OCI-LY7 (cell line): Measurements from ENCODE around the gene MMP21. TPM values are rescaled to one million over a fixed set of nuclear protein-coding genes. Genes with fewer than 3 reads are reported as not detected.

Experiments
- BruUV-seq: library from RNA; stranded (reverse); fragments of 400-500 nt; replicated peaks from 2 replicates; lab custom pipeline; 2021; lab: Mats Ljungman, UMichigan
- CTCF ChIA-PET: fragments of 300-600 bp; sonication (Branson Sonifier 250); formaldehyde crosslinking; loops from one replicate; lab custom pipeline; 2022; ENCODE audit warnings: antibody characterized with exemption; ENCODE audit not compliant: unreplicated experiment; lab: Charles Lee
- POLR2A ChIA-PET: fragments of 300-600 bp; sonication (Branson Sonifier 250); formaldehyde crosslinking; loops from one replicate; lab custom pipeline; 2022; ENCODE audit warnings: antibody characterized with exemption; lab: Charles Lee
- DNase-seq: peaks from one replicate; pipeline ENCODE4 v3.0.0-alpha.2; 2015; ENCODE audit warnings: low spot score
- H2AFZ ChIP-seq: fragments of 200-600 bp; sonication (generic), shearing (Covaris generic); 2 replicates; pipeline ENCODE4 v1.6.1; 2014; ENCODE audit warnings: mild to moderate bottlenecking, antibody characterized with exemption, low read length, moderate library complexity
- H3K27ac ChIP-seq: fragments of 200-600 bp; sonication (generic); 2 replicates; pipeline ENCODE4 v1.5.1; 2014; ENCODE audit warnings: mixed run types, low read depth, mild to moderate bottlenecking, moderate library complexity, low read length, inconsistent platforms; ENCODE audit not compliant: poor library complexity, severe bottlenecking
- H3K36me3 ChIP-seq: fragments of 200-600 bp; sonication (generic); 2 replicates; pipeline ENCODE4 v1.6.1; 2014; ENCODE audit warnings: mild to moderate bottlenecking, antibody characterized with exemption, low read length, moderate library complexity, mixed read lengths; ENCODE audit not compliant: insufficient read depth
- H3K4me1 ChIP-seq: fragments of 200-600 bp; sonication (generic); 2 replicates; pipeline ENCODE4 v1.5.1; 2014; ENCODE audit warnings: mild to moderate bottlenecking, low read length; ENCODE audit not compliant: insufficient read depth, poor library complexity, severe bottlenecking
- H3K4me2 ChIP-seq: fragments of 200-600 bp; sonication (generic); 2 replicates; pipeline ENCODE4 v1.6.1; 2014; ENCODE audit warnings: mild to moderate bottlenecking, low read length
- H3K4me3 ChIP-seq: fragments of 200-600 bp; sonication (generic); 2 replicates; pipeline ENCODE4 v1.5.1; 2014; ENCODE audit warnings: mild to moderate bottlenecking, low read depth, low read length; ENCODE audit not compliant: poor library complexity, severe bottlenecking
- H3K79me2 ChIP-seq: fragments of 200-600 bp; sonication (generic); 2 replicates; pipeline ENCODE4 v1.6.1; 2016; ENCODE audit warnings: low read depth, mild to moderate bottlenecking, low read length, moderate library complexity, mixed read lengths; ENCODE audit not compliant: insufficient read depth
- H3K9me2 ChIP-seq: fragments of 200-600 bp; sonication (generic); 2 replicates; pipeline ENCODE4 v1.6.1; 2016; ENCODE audit warnings: mild to moderate bottlenecking, low read length, mixed read lengths; ENCODE audit not compliant: insufficient read depth
- H3K9me3 ChIP-seq: fragments of 200-600 bp; sonication (generic); 2 replicates; pipeline ENCODE4 v1.6.1; 2014; ENCODE audit warnings: mild to moderate bottlenecking, mixed run types, low read length, mixed read lengths
- H4K20me1 ChIP-seq: fragments of 200-600 bp; sonication (generic); 2 replicates; pipeline ENCODE4 v1.6.1; 2014; ENCODE audit warnings: mild to moderate bottlenecking, antibody characterized with exemption, low read length, moderate library complexity, mixed read lengths; ENCODE audit not compliant: insufficient read depth
- EZH2phosphoT487 ChIP-seq: fragments of 200-600 bp; sonication (generic); IDR thresholded peaks from 2 replicates; pipeline ENCODE4 v1.6.1; 2018; ENCODE audit warnings: low read depth, borderline replicate concordance, mild to moderate bottlenecking, mixed run types, antibody characterized with exemption, low read length, moderate library complexity, mixed read lengths
- intact Hi-C: fragments of 100-400 bp; cut with micrococcal nuclease; formaldehyde crosslinking; loops from one replicate; pipeline ENCODE4 v1.10.0; 2022; ENCODE audit not compliant: unreplicated experiment
- total RNA-seq, 2 experiments: library from RNA; depleted of rRNA in 1 of 2; stranded (reverse); fragments of >200 nt in 1 of 2; shearing (Covaris generic) in 1 of 2; gene quantifications; 2 replicates each; pipeline ENCODE4 v1.2.3, GENCODE V29; 2014 to 2022
- TF ChIP-seq, protein P1 (sequence below): fragments of 200-600 bp; sonication (generic); conservative IDR thresholded peaks from 2 replicates; pipeline ENCODE4 v1.5.1; 2014; ENCODE audit warnings: mild to moderate bottlenecking, antibody characterized with exemption, low read length, moderate library complexity, mixed read lengths

The MMP21 gene
- total RNA-seq, 2 experiments from 2014 or later: not detected

DNA sequence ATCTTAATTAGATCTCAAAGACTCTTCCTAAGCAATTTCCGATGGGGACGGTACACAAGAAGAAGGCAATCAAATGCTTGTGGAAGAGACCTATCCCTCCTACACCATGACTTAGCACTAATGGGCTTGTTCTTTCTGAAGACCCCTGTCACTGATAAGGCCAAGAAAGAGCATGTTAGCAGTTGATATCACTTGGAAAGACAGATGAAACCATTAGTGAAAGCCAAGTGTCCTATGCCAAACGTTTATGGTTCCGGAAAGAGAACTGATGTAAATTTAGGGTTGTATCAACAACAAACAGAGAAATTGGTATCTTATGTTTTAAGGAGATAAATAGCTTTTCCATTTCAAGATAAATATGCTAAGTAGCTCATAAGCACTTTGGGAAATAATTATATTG, 40.9 kb upstream of the MMP21 start:
- Histone ChIP-seq H3K4me2 (no peak overlapping the region), H4K20me1 (no peaks in the 10 kb centered on the region), H3K9me2 (no peaks in the 10 kb centered on the region), H3K79me2 (no peaks in the 10 kb centered on the region), H3K4me3 (no peak overlapping the region), H3K9me3 (no peaks in the 10 kb centered on the region), H3K27ac (no peak overlapping the region), H3K36me3 (peaks cover 19% of the 10 kb centered on the region; the same call in 1 of the 2 replicates), H2AFZ (no peak overlapping the region), H3K4me1 (peaks cover 4% of the 10 kb centered on the region)
- TF ChIP-seq EZH2phosphoT487: no peak
- TF ChIP-seq, protein P1, sequence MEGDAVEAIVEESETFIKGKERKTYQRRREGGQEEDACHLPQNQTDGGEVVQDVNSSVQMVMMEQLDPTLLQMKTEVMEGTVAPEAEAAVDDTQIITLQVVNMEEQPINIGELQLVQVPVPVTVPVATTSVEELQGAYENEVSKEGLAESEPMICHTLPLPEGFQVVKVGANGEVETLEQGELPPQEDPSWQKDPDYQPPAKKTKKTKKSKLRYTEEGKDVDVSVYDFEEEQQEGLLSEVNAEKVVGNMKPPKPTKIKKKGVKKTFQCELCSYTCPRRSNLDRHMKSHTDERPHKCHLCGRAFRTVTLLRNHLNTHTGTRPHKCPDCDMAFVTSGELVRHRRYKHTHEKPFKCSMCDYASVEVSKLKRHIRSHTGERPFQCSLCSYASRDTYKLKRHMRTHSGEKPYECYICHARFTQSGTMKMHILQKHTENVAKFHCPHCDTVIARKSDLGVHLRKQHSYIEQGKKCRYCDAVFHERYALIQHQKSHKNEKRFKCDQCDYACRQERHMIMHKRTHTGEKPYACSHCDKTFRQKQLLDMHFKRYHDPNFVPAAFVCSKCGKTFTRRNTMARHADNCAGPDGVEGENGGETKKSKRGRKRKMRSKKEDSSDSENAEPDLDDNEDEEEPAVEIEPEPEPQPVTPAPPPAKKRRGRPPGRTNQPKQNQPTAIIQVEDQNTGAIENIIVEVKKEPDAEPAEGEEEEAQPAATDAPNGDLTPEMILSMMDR: no peak
- ChIA-PET CTCF (no interaction called here), POLR2A (interaction anchor here (0.6 to 1.1 kb wide), 4 partner anchors 9 to 36 kb away, joined by 3 to 4 read pairs (median 4); no protein-coding TSS in a partner anchor)
- no peak for DNase-seq
- intact Hi-C loops: no loop called here
- no TSS peak for BruUV-seq

DNA sequence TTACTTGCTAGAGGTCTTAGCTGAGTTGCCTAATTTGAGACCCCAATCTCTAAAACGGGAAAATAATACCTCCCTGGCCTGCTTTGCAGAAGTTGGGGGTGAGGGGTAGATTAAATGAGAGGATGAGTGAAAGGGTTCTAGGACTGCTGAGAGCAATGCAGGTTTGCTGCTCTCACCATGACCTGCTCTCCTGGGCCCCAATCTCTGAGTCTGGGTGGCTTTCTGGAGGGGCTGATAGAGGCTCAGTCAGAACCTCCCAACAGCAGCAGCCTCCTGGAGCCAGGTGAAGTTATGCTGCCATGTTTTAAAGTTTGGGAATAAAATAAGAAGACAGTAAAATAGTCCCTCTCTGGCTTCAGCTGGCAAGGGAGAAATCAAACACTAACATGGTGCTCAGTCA, 40.1 kb upstream of the MMP21 start:
- Histone ChIP-seq H3K4me1 (no peaks in the 10 kb centered on the region), H3K4me2 (no peak overlapping the region), H3K36me3 (peaks cover 26% of the 10 kb centered on the region), H3K9me3 (no peaks in the 10 kb centered on the region), H4K20me1 (no peaks in the 10 kb centered on the region), H3K4me3 (no peak overlapping the region), H2AFZ (no peak overlapping the region), H3K79me2 (no peaks in the 10 kb centered on the region), H3K27ac (no peak overlapping the region), H3K9me2 (no peaks in the 10 kb centered on the region)
- DNase-seq: no peak
- no peak for TF ChIP-seq EZH2phosphoT487
- TF ChIP-seq, protein P1: no peak
- POLR2A ChIA-PET: no interaction called here
- intact Hi-C loops: no loop called here
- CTCF ChIA-PET: no interaction called here
- no TSS peak for BruUV-seq

DNA sequence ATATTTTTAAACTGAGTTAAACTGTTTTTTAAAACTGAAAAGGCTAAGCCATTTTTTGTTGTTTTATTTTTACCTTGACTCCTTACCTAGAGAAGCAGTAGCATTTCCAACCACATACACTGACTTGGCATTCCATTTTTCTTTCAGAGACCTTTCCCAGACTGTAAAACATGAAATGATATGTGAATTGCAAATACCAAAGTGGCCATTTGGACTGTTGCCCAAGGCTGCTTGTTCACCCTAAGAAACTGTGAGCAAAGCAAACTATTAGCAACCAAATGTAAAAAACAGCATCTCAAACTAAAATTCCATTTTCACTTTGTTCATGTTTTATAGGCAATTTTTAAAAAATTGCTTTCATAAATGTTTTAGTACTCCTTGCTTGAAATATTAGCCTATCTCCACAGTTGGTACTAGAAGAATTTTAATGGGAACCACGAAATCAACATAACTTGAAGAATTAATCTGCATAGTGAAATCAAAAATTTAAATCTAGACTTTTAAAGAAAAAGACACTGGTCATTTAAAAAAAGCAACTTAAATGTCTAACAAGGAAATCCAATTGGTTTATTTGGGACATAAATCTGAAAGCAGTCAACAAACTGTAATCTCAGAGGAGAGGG, 36.6 kb upstream of the MMP21 start:
- intact Hi-C loops: no loop called here
- H3K4me2 ChIP-seq: no peak overlapping the region
- H2AFZ ChIP-seq: no peak overlapping the region
- H4K20me1 ChIP-seq: no peaks in the 10 kb centered on the region
- ChIA-PET POLR2A (no interaction called here), CTCF (no interaction called here)
- H3K27ac ChIP-seq: no peak overlapping the region
- no peaks in the 10 kb centered on the region for H3K9me2 ChIP-seq
- DNase-seq: no peak
- no peaks in the 10 kb centered on the region for H3K4me1 ChIP-seq
- no peaks in the 10 kb centered on the region for H3K79me2 ChIP-seq
- no peak for TF ChIP-seq EZH2phosphoT487
- TF ChIP-seq, protein P1: no peak
- H3K36me3 ChIP-seq: peaks cover 38% of the 10 kb centered on the region
- H3K4me3 ChIP-seq: no peak overlapping the region
- no TSS peak for BruUV-seq
- H3K9me3 ChIP-seq: no peaks in the 10 kb centered on the region
